NCI-H2227 (cell line): Measurements from ENCODE around the gene UBXN2A.
A peak's percentile ranks its signal among the peaks of the same experiment; 100 is the strongest.
"Not testable (repeated sequence)": the region's sequence is repeated elsewhere in the genome, so short reads cannot be mapped to it uniquely, and the experiment has no call there.

ENCODE experiments used
- DNase-seq: peaks from one replicate; lab custom pipeline; 2025; ENCODE audit not compliant: unreplicated experiment; lab: John Stamatoyannopoulos, UW

UBXN2A gene

DNA sequence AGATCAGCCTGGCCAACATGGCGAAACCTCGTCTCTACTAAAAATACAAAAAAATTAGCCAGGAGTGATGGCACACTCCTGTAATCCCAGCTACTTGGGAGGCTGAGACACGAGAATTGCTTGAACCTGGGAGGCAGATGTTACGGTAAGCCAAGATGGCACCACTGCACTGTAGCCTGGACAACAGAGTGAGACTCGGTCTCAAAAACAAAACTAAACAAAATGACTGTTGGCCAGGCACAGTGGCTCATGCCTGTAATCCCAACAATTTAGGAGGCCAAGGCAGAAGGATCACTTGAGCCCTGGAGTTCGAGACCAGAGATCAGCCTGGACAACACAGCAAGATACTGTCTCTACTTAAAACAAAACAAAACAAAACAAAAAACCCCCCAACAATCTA lies 102.9 kb downstream of the UBXN2A start:
- DNase-seq: not testable (repeated sequence)

- no peak for DNase-seq
Measured at GRCh38 chr2:24045511-24046508, 105.5 kb downstream of the UBXN2A start.

- DNase-seq: no peak
Measured at GRCh38 chr2:24046599-24046929, 106.3 kb downstream of the UBXN2A start.

GRCh38 chr2:24046930-24047702 lies 106.9 kb downstream of the UBXN2A start, which contains the start of gene WDCP:
Gene WDCP (minus strand): TSS chr2:24047391. CDS start chr2:24039494, 7,897 bp downstream.
- peak; percentile 97 for DNase-seq

DNA sequence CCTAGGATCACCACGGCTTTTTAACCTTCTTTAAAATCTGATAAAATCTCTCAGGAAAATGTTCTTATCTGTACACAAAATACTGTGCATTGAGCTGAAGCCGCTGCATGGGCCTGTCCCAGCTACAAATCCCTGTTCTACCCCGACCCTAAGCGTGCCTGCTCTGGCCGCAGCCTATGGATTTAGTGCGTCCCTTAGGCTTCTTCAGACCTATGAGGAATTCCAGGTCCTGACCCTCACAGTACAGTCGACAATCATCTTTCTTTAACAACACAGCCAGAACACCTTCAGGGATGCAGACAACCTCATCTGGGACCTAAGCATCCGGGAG lies 107.4 kb downstream of the UBXN2A start:
- peak; percentile 51 for DNase-seq

GRCh38 chr2:24048769-24049484 lies 108.7 kb downstream of the UBXN2A start:
- DNase-seq: peak; percentile 55

GRCh38 chr2:24049485-24050021 lies 109.3 kb downstream of the UBXN2A start, which contains the start of gene FKBP1B:
Gene FKBP1B (plus strand): TSS chr2:24049741. CDS start chr2:24049850, 109 bp downstream.
- DNase-seq: peak; percentile 93

- peak; percentile 54 for DNase-seq
Measured at GRCh38 chr2:24050041-24050979, 110.0 kb downstream of the UBXN2A start.

GRCh38 chr2:24051833-24052232 lies 111.6 kb downstream of the UBXN2A start:
- no peak for DNase-seq

GRCh38 chr2:24052951-24053350 lies 112.7 kb downstream of the UBXN2A start:
- no peak for DNase-seq
